ENCODE data around the gene TUBG1. TPM values are rescaled to one million over a fixed set of nuclear protein-coding genes. Genes with fewer than 3 reads are reported as not detected.
"Not testable (repeated sequence)": the region's sequence is repeated elsewhere in the genome, so short reads cannot be mapped to it uniquely, and the experiment has no call there.

TUBG1 gene
- polyA plus RNA-seq, 3 donors: 28.6 to 51.8 (median 36.6) TPM

- no peak within 1 kb of the TSS for H3K27ac ChIP-seq (ENCODE audit: low read depth, low read length)
- 0% methylated on average over 52 of the region's 52 CpGs for WGBS, 3 donors
These were observed 31.8 kb upstream of the TUBG1 start, which contains the start of gene PSMC3IP for GRCh38 chr17:42577532-42578281. Gene PSMC3IP (minus strand): TSS chr17:42577729. CDS start chr17:42577686, 43 bp downstream.

GRCh38 chr17:42578282-42578869 lies 31.1 kb upstream of the TUBG1 start:
- 0 to 1% (median 0%) methylated on average over 20 of the region's 20 CpGs for WGBS, 3 donors
- H3K27ac ChIP-seq (ENCODE audit: low read depth, low read length): no peak overlapping the region

GRCh38 chr17:42579794-42580551 lies 29.5 kb upstream of the TUBG1 start:
- no peak overlapping the region for H3K27ac ChIP-seq (ENCODE audit: low read depth, low read length)
- 38 to 54% (median 46%) methylated on average over 2 of the region's 2 CpGs for WGBS, 3 donors

- 91 to 92% (median 92%) methylated on average over 10 of the region's 10 CpGs for WGBS, 3 donors
- H3K27ac ChIP-seq (ENCODE audit: low read depth, low read length): no peak overlapping the region
These were observed 27.7 kb upstream of the TUBG1 start for GRCh38 chr17:42581744-42582270.

GRCh38 chr17:42584880-42585279 lies 24.6 kb upstream of the TUBG1 start:
- WGBS, 3 donors: 66 to 84% (median 78%) methylated on average over 8 to 9 of the region's 9 CpGs
- H3K27ac ChIP-seq (ENCODE audit: low read depth, low read length): no peak overlapping the region

- H3K27ac ChIP-seq (ENCODE audit: low read depth, low read length): no peak overlapping the region
- 11 to 28% (median 23%) methylated on average over 1 of the region's 1 CpG for WGBS, 3 donors
These were observed 24.1 kb upstream of the TUBG1 start for GRCh38 chr17:42585353-42585752.

- WGBS, 3 donors: 80 to 88% (median 84%) methylated on average over 7 of the region's 7 CpGs
- no peak overlapping the region for H3K27ac ChIP-seq (ENCODE audit: low read depth, low read length)
These were observed 22.8 kb upstream of the TUBG1 start for GRCh38 chr17:42586514-42587230.

- WGBS, 3 donors: 83 to 100% (median 92%) methylated on average over 2 of the region's 2 CpGs
- H3K27ac ChIP-seq (ENCODE audit: low read depth, low read length): no peak overlapping the region
These were observed 18.6 kb upstream of the TUBG1 start for GRCh38 chr17:42590886-42591285.

GRCh38 chr17:42591411-42591810 lies 18.1 kb upstream of the TUBG1 start:
- WGBS, 3 donors: 93 to 96% (median 95%) methylated on average over 9 of the region's 9 CpGs

GRCh38 chr17:42596386-42596785 lies 13.1 kb upstream of the TUBG1 start:
- H3K27ac ChIP-seq (ENCODE audit: low read depth, low read length): no peak overlapping the region
- 77 to 84% (median 78%) methylated on average over 3 of the region's 3 CpGs for WGBS, 3 donors

More at GRCh38 chr17:42591411-42591810, 18.1 kb upstream of the TUBG1 start:
- no peak overlapping the region for H3K27ac ChIP-seq (ENCODE audit: low read depth, low read length)

- H3K27ac ChIP-seq (ENCODE audit: low read depth, low read length): no peak overlapping the region
- 23 to 45% (median 38%) methylated on average over 2 of the region's 2 CpGs for WGBS, 3 donors
These were observed 10.6 kb upstream of the TUBG1 start for GRCh38 chr17:42598905-42599304.

- 91 to 92% (median 92%) methylated on average over 7 of the region's 7 CpGs for WGBS, 3 donors
- no peak overlapping the region for H3K27ac ChIP-seq (ENCODE audit: low read depth, low read length)
These were observed 6.2 kb upstream of the TUBG1 start for GRCh38 chr17:42603318-42603717.

GRCh38 chr17:42607769-42608168 lies 1.7 kb upstream of the TUBG1 start:
- no peak overlapping the region for H3K27ac ChIP-seq (ENCODE audit: low read depth, low read length)
- 28 to 47% (median 37%) methylated on average over 3 of the region's 3 CpGs for WGBS, 3 donors

- 0 to 1% (median 1%) methylated on average over 27 to 30 of the region's 30 CpGs for WGBS, 3 donors
- H3K27ac ChIP-seq (ENCODE audit: low read depth, low read length): no peak overlapping the region
These were observed 940 bp upstream of the TUBG1 start for GRCh38 chr17:42608305-42609181.

- 11 to 20% (median 15%) methylated on average over 33 to 35 of the region's 42 CpGs for WGBS, 3 donors
- H3K27ac ChIP-seq (ENCODE audit: low read depth, low read length): not testable (repeated sequence)
These were observed 625 bp downstream of the TUBG1 start for GRCh38 chr17:42609814-42610801.

GRCh38 chr17:42612013-42612412 lies 2.5 kb downstream of the TUBG1 start:
- no peak overlapping the region for H3K27ac ChIP-seq (ENCODE audit: low read depth, low read length)
- WGBS, 3 donors: 95 to 96% (median 96%) methylated on average over 4 of the region's 4 CpGs
